ENCODE results near the gene ZC3HAV1L. TPM values are rescaled to one million over a fixed set of nuclear protein-coding genes. Genes with fewer than 3 reads are reported as not detected.

The ZC3HAV1L gene, protein sequence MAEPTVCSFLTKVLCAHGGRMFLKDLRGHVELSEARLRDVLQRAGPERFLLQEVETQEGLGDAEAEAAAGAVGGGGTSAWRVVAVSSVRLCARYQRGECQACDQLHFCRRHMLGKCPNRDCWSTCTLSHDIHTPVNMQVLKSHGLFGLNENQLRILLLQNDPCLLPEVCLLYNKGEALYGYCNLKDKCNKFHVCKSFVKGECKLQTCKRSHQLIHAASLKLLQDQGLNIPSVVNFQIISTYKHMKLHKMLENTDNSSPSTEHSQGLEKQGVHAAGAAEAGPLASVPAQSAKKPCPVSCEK
- total RNA-seq (2022; extraction: Qiagen RNA extraction): 4.2 to 10.5 TPM (median 8.9 TPM) in 5 replicates

DNA sequence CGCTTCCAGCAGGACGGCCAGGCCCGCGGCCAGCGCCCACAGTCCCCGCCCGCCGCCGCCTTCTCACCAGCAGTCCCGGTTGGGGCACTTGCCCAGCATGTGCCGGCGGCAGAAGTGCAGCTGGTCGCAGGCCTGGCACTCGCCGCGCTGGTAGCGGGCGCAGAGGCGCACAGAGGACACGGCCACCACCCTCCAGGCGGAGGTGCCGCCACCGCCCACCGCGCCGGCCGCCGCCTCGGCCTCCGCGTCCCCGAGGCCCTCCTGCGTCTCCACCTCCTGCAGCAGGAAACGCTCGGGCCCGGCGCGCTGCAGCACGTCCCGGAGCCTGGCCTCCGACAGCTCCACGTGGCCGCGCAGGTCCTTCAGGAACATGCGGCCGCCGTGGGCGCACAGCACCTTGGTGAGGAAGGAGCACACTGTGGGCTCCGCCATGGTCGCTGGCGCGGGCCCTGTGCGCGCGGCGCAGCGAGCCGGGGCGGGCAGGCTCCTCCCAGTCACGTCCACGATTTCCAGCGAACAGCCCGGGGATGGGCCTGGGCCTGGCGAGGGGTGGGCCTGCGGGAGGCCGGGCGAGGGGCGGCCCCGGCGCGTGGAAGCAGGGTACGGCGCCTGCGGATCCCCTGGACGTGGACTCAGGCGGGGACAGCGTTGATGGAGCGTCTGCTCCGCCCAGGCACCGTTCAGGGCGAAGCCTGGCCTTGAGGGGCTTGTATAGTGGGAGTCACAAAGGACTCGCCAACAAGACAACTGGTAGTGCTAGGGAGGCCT is at the start of gene ZC3HAV1L:
ZC3HAV1L (minus strand) TSS at position 457 of the 768 bp plus-strand sequence; CDS start at position 432, 25 bp downstream.

DNA sequence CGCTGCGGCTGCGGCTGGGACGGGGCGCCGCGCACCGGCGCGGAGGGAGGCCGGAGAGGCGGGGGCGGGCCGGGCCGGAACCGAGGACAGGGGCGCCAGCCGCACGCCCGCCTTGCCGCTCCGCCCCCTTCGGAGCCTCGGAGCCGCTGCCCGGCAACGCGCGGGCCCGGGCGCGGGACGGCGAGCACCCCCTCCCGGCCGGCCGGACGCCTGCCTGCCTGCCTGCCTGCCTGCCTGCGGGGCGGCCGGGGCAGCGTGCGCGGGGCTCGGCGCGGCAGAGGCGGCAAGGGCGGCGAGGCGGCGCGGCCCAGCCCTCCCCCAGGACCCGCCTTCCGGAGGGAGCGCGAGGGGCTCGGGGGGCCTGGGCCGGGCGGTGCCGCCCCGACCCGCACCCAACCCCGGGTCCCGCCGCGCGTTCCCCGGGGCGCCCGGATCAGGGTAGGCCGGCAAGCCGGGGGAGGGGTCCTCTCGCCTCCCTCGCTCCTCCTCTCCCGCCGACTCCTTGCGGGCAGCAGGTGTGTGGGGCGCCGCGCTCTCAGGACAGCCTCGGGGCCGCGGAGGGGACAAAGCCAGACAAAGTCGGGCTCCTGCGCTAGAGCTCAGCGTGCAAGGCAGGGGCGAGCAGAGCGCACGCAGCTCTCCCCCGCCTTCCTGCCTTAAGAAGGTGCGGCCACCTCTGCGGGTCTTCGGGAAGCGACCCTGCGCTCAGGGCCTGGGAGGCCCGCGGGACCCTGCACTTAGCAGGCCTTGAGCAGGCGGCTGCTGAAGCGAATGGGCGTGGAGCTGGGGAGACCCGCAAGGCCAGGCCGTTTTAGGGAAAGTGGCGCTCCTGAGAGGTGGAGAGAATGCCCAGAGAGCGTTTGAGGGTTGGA is 54.3 kb downstream of the ZC3HAV1L start, which contains the start of gene KIAA1549:
KIAA1549 (minus strand) TSS at position 58 of the 872 bp plus-strand sequence. CDS start 120 bp downstream, outside the sequence.

Other genes starting within 250 kb of the ZC3HAV1L start
- gene TMEM213, start 238.0 kb downstream of the ZC3HAV1L start, total RNA-seq (2022; extraction: Qiagen RNA extraction): not detected in 5 replicates
- 0.20 to 0.27 TPM (median 0.27 TPM) in 5 replicates for gene ATP6V0A4, start 237.8 kb downstream of the ZC3HAV1L start, total RNA-seq (2022; extraction: Qiagen RNA extraction)
- 4.0 to 7.3 TPM (median 6.2 TPM) in 5 replicates for gene KIAA1549, start 54.7 kb downstream of the ZC3HAV1L start, total RNA-seq (2022; extraction: Qiagen RNA extraction)
- 29.6 to 42.3 TPM (median 38.2 TPM) in 5 replicates for gene ZC3HAV1, start 73.7 kb upstream of the ZC3HAV1L start, total RNA-seq (2022; extraction: Qiagen RNA extraction)
- gene UBN2, start 195.2 kb upstream of the ZC3HAV1L start, total RNA-seq (2022; extraction: Qiagen RNA extraction): 2.2 to 4.1 TPM (median 3.9 TPM) in 5 replicates

Data from A549 treated with dexamethasone at 1 μM for 4 hours (cell line).